ENCODE measurements around the gene IFI6. TPM values are rescaled to one million over a fixed set of nuclear protein-coding genes. Genes with fewer than 3 reads are reported as not detected.
"Not testable (repeated sequence)": the region's sequence is repeated elsewhere in the genome, so short reads cannot be mapped to it uniquely, and the experiment has no call there.

The IFI6 gene
- 75.3 and 169 TPM in 2 replicates for total RNA-seq (2014; rRNA removed; shearing (Covaris generic))

DNA sequence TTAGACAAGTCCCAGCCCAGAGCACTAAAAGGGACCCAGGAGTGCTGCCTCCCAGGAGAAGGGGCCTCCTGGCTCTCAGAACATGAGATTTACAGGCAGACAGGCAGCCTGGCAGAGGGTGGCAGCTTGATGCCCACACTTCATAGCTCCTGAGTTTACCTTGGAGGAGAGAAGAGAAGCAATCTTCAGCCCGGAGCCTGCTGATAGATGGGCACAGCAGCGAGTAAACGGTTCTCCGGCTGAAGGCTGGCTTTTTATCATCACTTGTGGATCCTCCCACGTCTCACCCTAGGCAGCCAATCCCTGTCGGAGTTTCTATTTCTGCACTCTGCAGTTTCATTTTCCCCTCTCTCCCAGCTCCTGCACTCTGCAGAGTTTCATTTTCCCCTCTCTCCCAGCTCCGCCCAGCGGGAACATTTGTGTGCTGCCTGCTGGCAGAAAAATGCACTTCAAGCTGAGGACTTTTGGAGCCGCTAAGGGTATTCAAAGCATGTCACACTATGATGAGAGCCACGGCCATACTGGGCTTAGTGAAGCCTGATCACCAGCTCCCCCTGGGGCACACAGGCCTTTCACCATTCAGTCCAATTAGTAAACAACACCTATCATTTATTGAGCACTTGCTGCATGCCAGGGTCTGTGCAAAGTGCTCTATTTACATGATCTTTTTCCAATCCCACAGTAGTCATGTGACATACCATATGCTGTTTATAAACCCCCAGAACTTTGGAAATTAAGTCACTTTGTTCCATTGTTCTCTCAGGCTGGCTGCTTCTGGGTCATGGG is at the start of gene IFI6:
Gene IFI6, minus strand, starts transcription at position 229 of the 786 bp plus-strand sequence. CDS start 2,878 bp downstream, outside the sequence.
- DNase-seq (ENCODE audit: low read depth) = peak; percentile 98

DNA sequence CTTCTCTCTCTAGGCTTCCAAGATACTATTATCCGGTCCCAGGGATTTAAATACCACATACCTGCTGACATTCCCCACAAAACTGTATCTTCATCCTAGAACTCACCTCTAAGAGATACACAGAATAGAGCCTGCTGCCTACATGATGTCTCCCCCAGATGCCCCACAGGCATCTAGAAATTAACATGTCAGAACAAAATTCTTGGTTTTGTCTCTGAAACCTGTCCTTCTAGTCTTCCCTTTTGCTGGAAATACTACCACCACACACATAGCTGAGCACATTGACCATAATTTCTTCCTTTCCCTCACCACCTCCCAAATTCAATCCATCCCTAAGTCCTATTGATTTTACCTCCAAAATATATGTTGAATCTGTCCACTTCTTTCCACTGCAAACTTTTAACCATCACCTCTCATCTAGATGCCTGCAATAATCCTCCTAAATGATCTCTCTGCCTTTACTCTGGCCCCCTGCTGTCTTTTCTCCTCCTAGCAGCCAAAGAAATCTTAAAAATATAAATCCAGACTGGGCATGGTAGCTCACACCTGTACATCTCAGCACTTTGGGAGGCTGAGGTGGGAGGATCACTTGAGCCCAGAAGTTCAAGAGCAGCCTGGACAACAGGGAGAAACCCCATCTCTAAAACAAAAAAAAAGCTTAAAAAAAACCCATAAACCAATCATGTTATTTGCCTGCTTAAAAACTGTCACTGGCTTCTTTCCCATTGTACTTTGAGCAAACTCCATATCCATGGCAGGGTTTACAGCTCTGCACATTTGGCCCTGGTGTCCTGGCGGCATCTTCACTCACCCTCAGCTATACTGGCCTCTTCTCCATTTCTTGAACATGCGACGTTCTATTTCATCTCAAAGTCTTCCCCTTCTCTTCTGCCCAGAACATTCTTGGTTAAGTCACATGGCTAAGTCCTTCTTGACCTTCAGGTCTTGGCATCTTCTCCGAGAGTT is 47.6 kb upstream of the IFI6 start:
- peak; percentile 22 for DNase-seq (ENCODE audit: low read depth)

DNA sequence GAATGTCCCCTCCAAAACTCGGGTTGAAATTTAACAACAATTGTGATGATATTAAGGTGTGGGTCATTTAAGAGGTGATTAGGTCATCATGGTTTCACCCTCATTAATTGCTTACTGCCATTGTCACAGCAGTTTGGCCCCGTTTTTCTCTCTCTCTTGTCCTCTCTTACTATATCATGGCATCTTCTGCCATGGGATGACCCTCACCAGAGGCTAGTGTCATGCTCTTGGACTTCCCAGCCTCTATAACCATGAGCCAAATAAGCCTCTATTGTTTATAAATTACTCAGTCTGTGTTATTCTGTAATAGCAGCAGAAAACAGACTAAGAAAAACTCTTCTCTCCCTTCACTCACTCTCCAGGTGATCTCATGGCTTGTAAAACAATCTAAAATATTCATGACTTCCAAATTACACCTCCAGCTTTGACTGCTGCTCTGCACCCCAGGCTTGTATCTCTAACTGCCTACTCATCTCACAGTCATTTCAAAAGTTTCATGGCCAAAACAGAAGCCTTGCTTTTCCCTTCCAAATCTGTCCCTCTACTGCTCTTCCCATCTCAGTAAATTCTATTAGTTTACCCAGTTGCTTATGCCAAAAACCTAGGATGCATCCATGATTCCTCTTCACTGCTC is 44.4 kb upstream of the IFI6 start:
- no peak for DNase-seq (ENCODE audit: low read depth)

DNA sequence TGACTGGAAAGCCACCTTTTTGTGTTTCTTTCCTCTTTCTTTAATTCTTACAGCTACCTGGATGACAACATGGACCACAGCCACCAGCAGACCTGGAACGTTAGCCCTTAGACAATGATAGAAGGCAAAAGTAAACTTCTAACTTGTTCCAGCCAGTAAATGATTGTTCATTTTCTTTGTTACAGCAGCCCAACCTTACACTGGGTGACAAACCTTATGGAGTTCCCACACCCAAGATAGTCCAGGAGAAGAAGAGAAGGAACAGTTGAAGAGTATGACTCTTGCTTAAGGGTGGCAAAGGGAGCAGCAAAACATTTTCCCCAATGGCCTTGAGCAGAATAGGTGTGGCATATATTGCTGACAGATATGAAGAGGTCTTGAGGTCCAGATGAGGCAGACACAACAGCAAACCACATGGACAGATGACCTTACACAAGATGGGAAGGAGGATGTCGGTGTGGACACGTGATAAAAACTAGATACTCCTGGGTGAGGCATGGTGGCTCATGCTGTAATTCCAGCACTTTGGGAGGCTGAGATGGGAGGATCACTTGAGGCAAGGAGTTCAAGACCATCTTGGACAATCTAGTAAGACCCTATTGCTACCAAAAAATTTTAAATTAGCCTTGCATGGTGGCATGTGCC is 42.0 kb upstream of the IFI6 start:
- DNase-seq (ENCODE audit: low read depth) = no peak

DNA sequence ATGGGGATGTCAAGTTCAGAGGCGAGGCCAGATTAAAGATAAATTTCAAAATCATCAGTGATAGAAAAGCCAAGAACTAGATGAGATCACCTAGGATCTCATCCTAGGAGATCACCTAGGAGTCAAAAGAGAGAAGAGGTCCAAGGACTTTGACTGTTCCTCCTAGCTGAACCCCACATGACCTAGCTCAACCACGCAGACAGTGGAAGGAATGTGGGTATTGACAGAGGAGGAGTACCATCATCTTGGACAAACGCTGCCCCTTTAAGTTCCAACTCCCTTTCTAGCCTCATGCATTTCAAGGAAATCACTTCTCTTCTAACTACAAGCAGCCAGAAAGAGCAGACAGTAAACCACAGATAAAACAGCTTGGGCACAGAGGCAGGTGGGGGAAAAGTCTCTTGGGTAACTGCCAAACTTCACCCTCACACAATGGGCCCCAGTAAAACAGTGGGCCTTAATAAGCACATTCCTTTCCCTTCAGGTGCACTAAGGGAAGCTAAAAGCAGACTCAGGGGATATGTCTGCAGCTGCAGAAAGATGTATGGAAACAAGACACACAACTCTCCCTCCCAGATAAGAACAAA is 41.2 kb upstream of the IFI6 start:
- DNase-seq (ENCODE audit: low read depth) = no peak

GRCh38 chr1:27710574-27710973 is 38.6 kb upstream of the IFI6 start:
- no peak for DNase-seq (ENCODE audit: low read depth)

GRCh38 chr1:27705545-27705944 is 33.6 kb upstream of the IFI6 start:
- no peak for DNase-seq (ENCODE audit: low read depth)

GRCh38 chr1:27704958-27705357 is 33.0 kb upstream of the IFI6 start:
- no peak for DNase-seq (ENCODE audit: low read depth)

- DNase-seq (ENCODE audit: low read depth) = not testable (repeated sequence)
These were observed 24.8 kb upstream of the IFI6 start for GRCh38 chr1:27696835-27697234.

DNA sequence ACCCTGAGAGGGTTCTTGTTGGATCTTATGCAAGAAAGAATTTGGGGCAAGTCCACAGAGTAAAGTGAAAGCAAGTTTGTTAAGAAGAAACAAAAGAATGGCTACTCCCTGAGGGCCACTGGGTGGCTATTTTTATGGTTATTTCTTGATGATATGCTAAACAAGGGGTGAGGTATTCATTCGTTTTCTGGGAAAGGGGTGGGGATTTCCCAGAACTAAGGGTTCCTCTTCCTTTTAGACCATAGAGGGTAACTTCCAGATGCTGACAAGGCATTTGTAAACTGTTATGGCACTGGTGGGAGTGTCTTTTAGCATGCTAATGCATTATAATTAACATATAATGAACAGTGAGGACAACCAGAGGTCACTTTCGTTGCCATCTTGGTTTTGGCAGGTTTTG is 18.2 kb upstream of the IFI6 start:
- no peak for DNase-seq (ENCODE audit: low read depth)

- peak; percentile 78 for DNase-seq (ENCODE audit: low read depth)
These were observed 17.6 kb upstream of the IFI6 start for GRCh38 chr1:27689423-27690173.

DNA sequence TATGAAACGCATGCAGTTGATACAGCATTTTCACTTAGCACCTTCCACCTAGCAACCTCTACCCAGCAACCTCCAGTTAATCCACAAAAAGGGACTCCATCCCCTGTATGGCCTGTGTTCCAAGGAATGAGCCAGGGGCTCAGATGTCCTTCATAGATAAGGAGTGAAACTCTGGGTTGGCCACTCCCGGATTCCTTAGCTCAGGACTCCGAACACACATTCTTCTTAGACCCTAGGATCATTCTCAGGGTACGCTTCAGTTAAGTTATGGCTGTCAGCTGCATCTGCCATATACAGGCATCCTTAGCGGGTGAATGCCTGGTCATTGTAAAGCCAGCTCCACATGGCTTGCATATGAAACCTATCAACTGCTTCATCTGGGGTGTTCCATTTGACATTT is 15.9 kb upstream of the IFI6 start:
- DNase-seq (ENCODE audit: low read depth) = no peak

DNA sequence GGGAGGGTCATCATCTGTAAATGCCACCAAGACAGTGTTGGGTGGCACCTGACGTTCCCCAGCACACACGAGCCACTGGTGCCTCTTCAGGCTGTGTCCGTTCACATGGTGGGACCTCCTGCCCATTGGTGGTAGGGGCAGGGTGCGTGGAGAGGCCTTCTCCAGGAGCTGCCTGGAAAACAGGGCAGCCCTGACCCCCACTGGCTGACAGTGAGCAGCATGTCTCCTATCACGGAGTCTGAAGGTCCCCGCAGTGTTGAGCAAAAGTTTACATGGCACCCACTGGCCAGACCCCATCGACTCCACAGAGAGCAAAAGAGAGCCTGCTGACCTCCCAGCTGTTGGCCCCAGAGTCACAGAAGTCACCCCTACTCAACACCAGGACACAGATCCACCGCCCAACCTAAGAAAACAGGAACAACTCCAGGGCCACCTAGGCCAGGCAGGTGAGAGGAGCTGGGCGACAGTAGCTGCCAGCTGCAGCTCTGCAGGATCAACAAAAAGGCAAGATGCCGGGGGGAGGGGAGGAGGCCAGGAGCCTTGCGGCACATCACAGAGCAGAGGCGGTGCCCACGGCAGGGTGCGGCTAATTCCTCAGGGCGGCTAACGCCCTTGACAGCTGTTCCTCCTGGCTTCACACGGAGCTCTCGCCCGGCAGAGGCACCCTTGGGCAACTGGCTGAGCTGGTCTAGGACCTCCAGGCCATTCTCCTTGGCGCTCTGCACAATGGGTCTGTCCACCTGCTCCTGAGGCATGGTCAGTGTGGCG is 14.4 kb upstream of the IFI6 start:
- no peak for DNase-seq (ENCODE audit: low read depth)

GRCh38 chr1:27684176-27684575 is 12.2 kb upstream of the IFI6 start:
- no peak for DNase-seq (ENCODE audit: low read depth)

GRCh38 chr1:27682351-27682944 is 10.5 kb upstream of the IFI6 start:
- no peak for DNase-seq (ENCODE audit: low read depth)

- DNase-seq (ENCODE audit: low read depth) = not testable (repeated sequence)
These were observed 9.6 kb upstream of the IFI6 start for GRCh38 chr1:27681580-27681979.

GRCh38 chr1:27680225-27680791 is 8.3 kb upstream of the IFI6 start:
- DNase-seq (ENCODE audit: low read depth) = not testable (repeated sequence)

DNA sequence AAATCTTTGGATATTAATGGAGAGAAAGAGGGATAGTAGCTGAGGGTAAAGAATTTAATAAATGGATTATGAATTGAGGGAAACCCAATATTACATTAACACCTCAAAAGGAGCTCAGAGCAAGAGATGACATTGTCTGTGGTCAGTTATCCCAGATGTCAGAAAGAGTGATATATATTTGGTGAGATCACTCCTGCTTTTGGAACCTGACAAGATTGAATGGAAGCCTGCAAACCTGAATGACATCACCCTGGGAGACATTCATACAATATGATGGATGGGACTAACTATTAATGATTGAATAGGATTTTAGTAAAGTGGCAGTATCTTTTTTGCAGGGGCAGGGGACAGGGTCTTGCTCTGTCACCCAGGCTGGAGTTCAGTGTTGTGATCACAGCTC is 6.8 kb upstream of the IFI6 start:
- no peak for DNase-seq (ENCODE audit: low read depth)

DNA sequence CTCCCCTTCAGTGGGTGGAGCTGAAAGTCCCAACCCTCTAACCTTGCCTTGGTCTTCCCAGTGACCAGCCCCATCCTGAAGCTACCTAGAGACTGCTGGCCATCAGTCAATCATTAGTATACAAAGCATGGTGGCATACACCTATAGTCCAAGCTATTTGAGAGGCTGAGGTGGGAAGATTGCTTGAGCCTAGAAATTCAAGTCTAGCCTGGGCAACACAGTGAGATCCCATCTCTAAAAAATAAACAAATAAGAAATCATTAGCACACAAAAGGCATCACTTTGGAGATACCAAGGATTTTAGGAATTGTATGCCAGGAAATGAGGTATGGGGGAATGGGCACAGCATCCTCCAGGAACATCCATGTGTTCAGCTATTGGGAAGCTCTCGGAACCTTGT is 4.4 kb upstream of the IFI6 start:
- no peak for DNase-seq (ENCODE audit: low read depth)
